Right cardiac atrium (tissue), 5 donors: ENCODE data around the gene STX11. TPM values are rescaled to one million over a fixed set of nuclear protein-coding genes. Genes with fewer than 3 reads are reported as not detected.

Source experiments
- ATAC-seq, 2 donors: fragments of 200-7000 bp; cut with Tn5 transposase; one replicate each; pipeline versions ENCODE4 v1.8.0 to v1.9.1; 2020; ENCODE audit warnings: moderate library complexity in 2 of 2, mild to moderate bottlenecking in 1 of 2
- DNase-seq, 3 donors: peaks; one replicate each; pipeline ENCODE4 v3.0.0-alpha.2; 2020
- H3K27ac ChIP-seq: one replicate; pipeline ENCODE4 v1.5.1; 2013; ENCODE audit warnings: mild to moderate bottlenecking, low read length, control low read depth, moderate library complexity
- H3K27me3 ChIP-seq: one replicate; pipeline ENCODE4 v1.6.1; 2013; ENCODE audit not compliant: control insufficient read depth, insufficient read depth
- H3K4me1 ChIP-seq: one replicate; pipeline ENCODE4 v1.6.1; 2013; ENCODE audit warnings: low read length; ENCODE audit not compliant: control insufficient read depth, insufficient read depth
- H3K4me3 ChIP-seq: one replicate; pipeline ENCODE4 v1.5.1; 2013; ENCODE audit warnings: low read length, control low read depth
- H3K9me3 ChIP-seq: one replicate; pipeline ENCODE4 v1.6.1; 2013; ENCODE audit warnings: low read length; ENCODE audit not compliant: control insufficient read depth
- WGBS: extraction: QIAGEN DNeasy Blood & Tissue Kit; methylation state at CpG from one replicate; pipeline ENCODE4 v1.1.7; 2013; 5-methylcytosine and 5-hydroxymethylcytosine counted together
- intact Hi-C, 4 donors: fragments of 100-400 bp; cut with DNase I; formaldehyde crosslinking; loops; one replicate each; pipeline versions ENCODE4 v1.11.0 to v1.14.0; 2022 to 2023
- long read RNA-seq, 4 donors: library from polyadenylated mRNA; unstranded; transcript quantifications; one replicate each; pipeline ENCODE4 v2.0.0, GENCODE V29; 2020 to 2021
- polyA plus RNA-seq: library from polyadenylated mRNA; stranded (reverse); fragments of 200-250 nt; gene quantifications from one replicate; pipeline ENCODE4 v1.2.3, GENCODE V29; 2013
- total RNA-seq, 4 donors: library from RNA; stranded (reverse); fragmentation: NEBNext Ultra II Directional; extraction: Animal tissue kit (Norgen Biotek cat#: 25700); gene quantifications; one replicate each; pipeline ENCODE4 v1.2.1, GENCODE V29; 2021
- donor health status: healthy with polysubstance abuse.
- donor health status: DM: no; HTN: yes; CAD: no.
- donor health status: DM: no; HTN: no; CAD: no.
- donor health status: DM: no; HTN: yes; CAD: no; lungs with severe emphysema.
- donor health status: DM: yes; HTN: yes; CAD: no.

STX11 gene
- total RNA-seq (1 to 10 TPM; 1.5 to 6.8 (median 2.9) TPM), polyA plus RNA-seq (4.9 TPM)
- long read RNA-seq, donor 1, transcript STX11-201 (2 exons, 1,926 nt): major isoform, 9 of 12 reads
- long read RNA-seq, donor 1, partial matches to known transcripts: 0 of 12 reads
- long read RNA-seq, donor 1, other reads (novel, unspliced or antisense): 3 of 12 reads
- long read RNA-seq, donor 2, partial matches to known transcripts: 0 of 4 reads
- long read RNA-seq, donor 2, other reads (novel, unspliced or antisense): 0 of 4 reads
- long read RNA-seq, donor 3, transcript STX11-201 (2 exons, 1,926 nt): major isoform, 11 of 13 reads
- long read RNA-seq, donor 3, partial matches to known transcripts: 1 of 13 reads
- long read RNA-seq, donor 3, other reads (novel, unspliced or antisense): 1 of 13 reads
- long read RNA-seq, donor 4, partial matches to known transcripts: 0 of 1 reads
- long read RNA-seq, donor 4, other reads (novel, unspliced or antisense): 0 of 1 reads

- intact Hi-C loops: loop anchor here in 1 of 4 donors (5.0 kb wide), 1 partner anchor 67 kb away; no protein-coding TSS in a partner anchor
- H3K27me3 ChIP-seq: no peaks in the 10 kb centered on the region
- peak; percentile 97 to 98 for ATAC-seq
- peak; percentile 81 to 90 (median 90) for DNase-seq
- H3K4me3 ChIP-seq: peak within 1 kb of the TSS; percentile 99
- peaks cover 4% of the 10 kb centered on the region for H3K4me1 ChIP-seq
- WGBS: under 1% methylated on average over 93 of the region's 93 CpGs
- H3K27ac ChIP-seq: peak within 1 kb of the TSS; percentile 77
- no peaks in the 10 kb centered on the region for H3K9me3 ChIP-seq
Observed at GRCh38 chr6:144149894-144150709, at the start of gene STX11. TSS of gene STX11 (plus strand) at chr6:144150517. CDS start at chr6:144186628, 36,111 bp downstream.

- Histone ChIP-seq H3K4me3 (no peak overlapping the region), H3K27me3 (no peaks in the 10 kb centered on the region), H3K9me3 (no peaks in the 10 kb centered on the region), H3K4me1 (no peaks in the 10 kb centered on the region), H3K27ac (no peak overlapping the region)
- WGBS: 83% methylated on average over 4 of the region's 4 CpGs
- intact Hi-C loops: loop anchor here in 2 of 4 donors (10.0 kb wide), 2 partner anchors 112 to 382 kb away; no protein-coding TSS in a partner anchor
- no peak for DNase-seq
- no peak for ATAC-seq
Observed at GRCh38 chr6:144103026-144103563, 47.2 kb upstream of the STX11 start.

- WGBS: 44% methylated on average over 4 of the region's 4 CpGs
- intact Hi-C loops: loop anchor here in 2 of 4 donors (2.0 to 10.0 kb wide), 3 partner anchors 110 to 380 kb away; no protein-coding TSS in a partner anchor
- ATAC-seq: no peak
- DNase-seq: no peak
- Histone ChIP-seq H3K27ac (no peak overlapping the region), H3K4me3 (no peak overlapping the region), H3K9me3 (no peaks in the 10 kb centered on the region), H3K4me1 (no peaks in the 10 kb centered on the region), H3K27me3 (no peaks in the 10 kb centered on the region)
Observed at GRCh38 chr6:144104488-144104887, 45.8 kb upstream of the STX11 start.

GRCh38 chr6:144104898-144105487, 45.3 kb upstream of the STX11 start:
- intact Hi-C loops: loop anchor here (2.0 to 10.0 kb wide), 5 partner anchors 110 to 380 kb away; no protein-coding TSS in a partner anchor
- H3K4me1 ChIP-seq: no peaks in the 10 kb centered on the region
- 0% methylated on average over 2 of the region's 2 CpGs for WGBS
- H3K27me3 ChIP-seq: no peaks in the 10 kb centered on the region
- DNase-seq: no peak
- H3K27ac ChIP-seq: no peak overlapping the region
- peak; percentile 83 to 88 for ATAC-seq
- no peaks in the 10 kb centered on the region for H3K9me3 ChIP-seq
- H3K4me3 ChIP-seq: no peak overlapping the region

GRCh38 chr6:144106206-144106605, 44.1 kb upstream of the STX11 start:
- no peak for DNase-seq
- Histone ChIP-seq H3K27ac (no peak overlapping the region), H3K9me3 (no peaks in the 10 kb centered on the region), H3K27me3 (no peaks in the 10 kb centered on the region), H3K4me3 (no peak overlapping the region), H3K4me1 (no peaks in the 10 kb centered on the region)
- no peak for ATAC-seq
- WGBS: 59% methylated on average over 1 of the region's 1 CpG
- intact Hi-C loops: loop anchor here (2.0 to 10.0 kb wide), 5 partner anchors 109 to 379 kb away; no protein-coding TSS in a partner anchor

- 84% methylated on average over 5 of the region's 5 CpGs for WGBS
- Histone ChIP-seq H3K4me3 (no peak overlapping the region), H3K9me3 (no peaks in the 10 kb centered on the region), H3K27me3 (no peaks in the 10 kb centered on the region), H3K4me1 (no peaks in the 10 kb centered on the region), H3K27ac (no peak overlapping the region)
- ATAC-seq (no peak), DNase-seq (no peak)
- intact Hi-C loops: no loop called here
Observed at GRCh38 chr6:144110210-144110609, 40.1 kb upstream of the STX11 start.

GRCh38 chr6:144113366-144113765, 37.0 kb upstream of the STX11 start:
- Histone ChIP-seq H3K4me3 (no peak overlapping the region), H3K27ac (no peak overlapping the region), H3K4me1 (no peaks in the 10 kb centered on the region), H3K9me3 (no peaks in the 10 kb centered on the region), H3K27me3 (no peaks in the 10 kb centered on the region)
- DNase-seq (no peak), ATAC-seq (no peak)
- intact Hi-C loops: no loop called here
- WGBS: 93% methylated on average over 6 of the region's 6 CpGs

- no peak overlapping the region for H3K4me3 ChIP-seq
- H3K4me1 ChIP-seq: no peaks in the 10 kb centered on the region
- ATAC-seq (no peak), DNase-seq (no peak)
- no peaks in the 10 kb centered on the region for H3K9me3 ChIP-seq
- no peaks in the 10 kb centered on the region for H3K27me3 ChIP-seq
- intact Hi-C loops: no loop called here
- no peak overlapping the region for H3K27ac ChIP-seq
- 91% methylated on average over 3 of the region's 3 CpGs for WGBS
Observed at GRCh38 chr6:144115219-144115618, 35.1 kb upstream of the STX11 start.

- no peak for DNase-seq
- H3K4me3 ChIP-seq: no peak overlapping the region
- intact Hi-C loops: no loop called here
- no peak for ATAC-seq
- no peak overlapping the region for H3K27ac ChIP-seq
- H3K4me1 ChIP-seq: no peaks in the 10 kb centered on the region
- H3K27me3 ChIP-seq: no peaks in the 10 kb centered on the region
- H3K9me3 ChIP-seq: no peaks in the 10 kb centered on the region
- WGBS: 94% methylated on average over 5 of the region's 5 CpGs
Observed at GRCh38 chr6:144119376-144119775, 30.9 kb upstream of the STX11 start.

- no peak for DNase-seq
- Histone ChIP-seq H3K4me3 (no peak overlapping the region), H3K27me3 (no peaks in the 10 kb centered on the region), H3K4me1 (no peaks in the 10 kb centered on the region), H3K27ac (no peak overlapping the region), H3K9me3 (no peaks in the 10 kb centered on the region)
- intact Hi-C loops: no loop called here
- ATAC-seq: no peak
Observed at GRCh38 chr6:144122861-144123260, 27.5 kb upstream of the STX11 start.
